Activated CD4-positive, alpha-beta T cell treated with anti-CD3 and anti-CD28 coated beads for 4 hours (primary cell): Measurements from ENCODE around the gene LUZP2.

Source experiments
- DNase-seq, 2 donors: peaks; one replicate each; pipeline ENCODE4 v3.0.0-alpha.2; 2020

The LUZP2 gene

DNA sequence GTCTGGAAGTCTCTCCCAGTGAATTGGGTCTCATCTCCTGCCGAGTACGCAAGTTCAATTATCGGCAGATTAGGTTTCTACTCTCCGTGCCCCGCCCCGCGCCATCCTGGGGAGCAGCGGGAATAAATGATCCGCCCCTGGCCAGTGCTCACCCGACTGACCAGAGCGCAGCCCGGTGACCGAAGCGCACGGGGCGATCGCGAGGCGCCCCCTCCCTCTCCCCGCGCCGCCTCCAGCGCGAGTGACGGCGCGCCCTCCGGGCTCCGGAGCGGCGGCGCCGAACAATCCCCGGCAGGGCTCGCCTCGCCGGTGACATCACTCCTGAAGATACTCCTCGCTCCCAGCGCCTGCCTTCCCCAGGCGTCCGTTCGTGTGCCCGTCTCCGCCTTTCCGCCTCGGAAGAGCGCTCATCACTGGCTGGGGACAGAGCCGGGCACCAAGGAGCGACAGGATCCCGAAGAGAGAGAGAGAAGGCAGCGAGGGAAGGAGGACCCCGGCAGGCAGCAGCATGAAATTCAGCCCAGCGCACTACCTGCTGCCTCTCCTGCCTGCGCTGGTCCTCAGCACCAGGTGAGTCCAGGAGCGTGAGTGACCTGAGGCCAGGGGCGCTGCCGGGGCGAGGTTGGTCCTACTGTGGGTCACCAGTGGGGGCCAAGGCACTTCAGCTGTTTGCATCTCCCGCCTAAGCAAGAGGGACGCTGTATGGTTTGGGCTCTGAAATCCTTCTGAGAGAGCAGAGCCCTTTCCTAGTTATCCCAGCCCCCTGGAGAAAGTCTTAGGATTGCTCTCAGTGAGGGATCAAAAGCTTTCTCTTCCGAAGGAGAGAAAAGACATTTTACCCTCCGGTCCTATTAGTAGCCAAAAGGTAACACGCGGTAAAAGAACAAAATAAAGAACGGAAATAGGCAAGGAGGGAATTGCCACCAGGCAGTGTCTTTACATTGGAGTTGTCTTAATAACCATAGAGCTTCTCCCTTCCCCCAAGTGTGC lies at the start of gene LUZP2:
LUZP2 (plus strand) TSS at position 318 of the 990 bp plus-strand sequence.
- no peak for DNase-seq

DNA sequence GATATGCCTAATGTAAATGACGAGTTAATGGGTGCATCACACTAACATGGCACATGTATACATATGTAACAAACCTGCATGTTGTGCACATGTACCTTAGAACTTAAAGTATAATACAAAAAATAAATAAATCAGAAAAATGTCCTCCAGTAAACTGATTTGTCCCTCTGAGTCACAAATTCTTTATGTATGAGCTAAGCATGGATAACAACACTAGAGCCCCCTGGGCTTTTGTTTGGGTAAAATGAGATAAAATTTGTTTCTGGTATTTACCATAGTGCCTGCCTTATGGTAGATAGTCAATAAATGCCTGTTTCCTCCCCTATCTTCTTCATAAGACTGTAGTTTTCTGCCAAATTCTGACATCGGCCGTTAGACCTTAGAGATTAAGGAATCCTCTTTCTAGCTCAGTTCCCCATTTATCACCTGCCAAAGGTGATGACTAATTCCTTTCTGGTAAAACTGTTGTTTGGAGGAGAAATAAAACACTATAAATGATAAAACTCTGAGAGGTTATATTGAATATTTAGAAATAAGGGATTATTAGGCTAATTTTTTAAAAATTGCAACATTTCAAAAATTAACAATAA lies 43.6 kb upstream of the LUZP2 start:
- no peak for DNase-seq

DNA sequence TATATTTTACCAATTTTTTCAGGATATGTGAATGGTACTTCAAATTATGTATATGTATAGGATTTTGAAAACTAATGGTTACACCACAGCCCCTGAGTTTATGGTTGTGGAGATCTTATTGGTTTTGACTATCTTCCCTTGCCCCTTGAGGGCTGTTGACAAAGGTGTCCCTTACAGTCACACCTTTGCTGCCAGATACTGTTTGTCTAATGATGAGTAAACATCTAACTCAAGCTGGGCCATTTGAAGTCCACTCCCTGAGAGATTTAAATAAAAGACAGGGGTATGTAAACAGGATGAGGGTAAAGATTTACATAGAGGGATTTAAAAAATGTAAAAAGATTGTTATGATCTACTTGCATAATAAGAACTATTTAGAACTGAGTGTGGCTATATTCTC lies 38.9 kb upstream of the LUZP2 start:
- no peak for DNase-seq

DNA sequence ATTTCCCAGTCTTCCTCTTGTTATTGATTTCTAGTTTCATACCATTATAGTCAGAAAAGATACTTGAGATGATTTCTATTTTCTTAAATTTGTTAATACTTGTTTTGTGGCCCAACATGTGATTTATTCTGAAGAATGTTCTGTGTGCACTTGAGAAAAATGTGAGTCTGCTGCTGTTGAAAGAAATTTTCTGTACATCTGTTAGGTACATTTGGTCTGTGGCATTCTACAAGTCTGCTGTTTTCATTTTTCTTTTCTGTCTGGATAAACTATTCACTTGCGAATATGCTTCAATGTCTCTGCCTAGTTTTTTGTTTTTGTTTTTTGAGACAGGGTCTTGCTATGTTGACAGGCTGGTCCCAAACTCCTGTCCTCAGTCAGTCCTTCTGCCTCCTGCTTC lies 26.4 kb upstream of the LUZP2 start:
- no peak for DNase-seq

DNA sequence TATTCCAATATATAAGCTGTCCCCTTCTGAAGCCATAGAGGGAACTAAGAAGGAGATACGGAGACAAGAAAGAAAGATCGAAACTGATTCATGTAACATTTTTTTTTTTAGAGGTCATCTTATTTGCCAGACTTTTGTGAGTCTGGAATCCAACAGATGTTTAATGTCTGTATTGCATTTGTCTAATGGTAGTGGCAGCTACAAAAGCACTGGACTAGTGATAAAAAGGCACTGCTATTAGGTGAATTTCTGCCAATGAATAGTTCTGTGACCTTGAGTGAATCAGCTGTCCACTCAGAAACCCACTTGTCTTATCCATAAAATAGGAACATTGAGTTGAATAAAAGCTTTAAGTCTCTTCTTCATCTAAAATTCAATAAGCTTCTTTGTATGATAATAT lies 25.8 kb upstream of the LUZP2 start:
- no peak for DNase-seq

DNA sequence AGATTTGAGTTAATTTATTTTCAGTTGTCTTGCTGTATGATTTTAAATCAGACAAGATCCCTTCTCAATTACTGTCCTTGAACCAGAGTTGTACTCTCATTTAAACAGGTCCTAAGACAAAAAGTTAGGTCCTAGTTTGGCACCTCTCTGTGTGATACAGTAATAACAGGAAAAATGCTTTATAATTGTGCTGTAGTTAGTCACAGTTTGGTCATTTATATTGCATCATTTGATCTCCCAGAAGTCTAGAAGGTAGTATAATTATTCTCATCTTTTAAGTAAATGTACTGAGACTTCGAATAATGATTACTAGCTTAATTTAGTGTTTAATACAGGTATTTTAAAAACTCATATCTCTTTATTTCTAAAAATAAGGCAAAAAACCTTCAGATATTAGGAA lies 18.1 kb upstream of the LUZP2 start:
- DNase-seq = no peak

DNA sequence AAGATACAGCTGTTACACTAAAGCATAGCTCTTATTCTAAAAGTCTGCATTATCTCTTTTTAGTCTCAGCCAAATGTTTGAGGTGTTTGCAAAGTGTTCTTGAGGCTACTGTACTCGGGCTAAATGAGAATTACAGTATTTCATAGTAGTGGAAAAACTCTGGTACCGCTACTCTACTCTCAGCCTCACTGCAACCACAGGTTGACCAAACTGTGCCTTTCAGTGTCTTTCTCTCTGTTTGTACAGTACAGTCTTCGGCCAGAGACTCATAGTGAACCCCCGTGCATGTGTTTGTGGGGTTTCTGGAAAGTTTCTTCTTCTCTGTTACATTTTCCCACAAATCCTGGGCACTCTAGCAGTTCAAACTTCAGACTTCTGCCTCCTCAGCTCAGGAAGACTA lies 7.4 kb upstream of the LUZP2 start:
- DNase-seq = no peak

DNA sequence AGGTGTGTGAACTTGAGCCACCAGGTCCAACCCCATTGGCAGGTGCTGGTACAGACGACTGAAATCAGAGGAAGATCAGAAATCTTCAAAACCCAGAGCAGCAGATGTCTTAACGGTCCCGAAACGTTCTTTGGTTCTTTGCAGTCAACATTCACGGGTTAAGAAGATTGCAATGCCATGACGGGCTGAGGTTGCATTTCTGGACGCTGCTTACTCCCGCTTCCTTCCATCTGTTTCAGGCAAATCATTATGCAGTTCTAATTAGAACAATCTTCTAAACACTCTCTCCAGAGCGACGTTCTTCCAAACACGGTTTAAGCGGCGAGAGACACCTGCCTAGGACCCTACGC lies 492 bp upstream of the LUZP2 start:
- no peak for DNase-seq

DNA sequence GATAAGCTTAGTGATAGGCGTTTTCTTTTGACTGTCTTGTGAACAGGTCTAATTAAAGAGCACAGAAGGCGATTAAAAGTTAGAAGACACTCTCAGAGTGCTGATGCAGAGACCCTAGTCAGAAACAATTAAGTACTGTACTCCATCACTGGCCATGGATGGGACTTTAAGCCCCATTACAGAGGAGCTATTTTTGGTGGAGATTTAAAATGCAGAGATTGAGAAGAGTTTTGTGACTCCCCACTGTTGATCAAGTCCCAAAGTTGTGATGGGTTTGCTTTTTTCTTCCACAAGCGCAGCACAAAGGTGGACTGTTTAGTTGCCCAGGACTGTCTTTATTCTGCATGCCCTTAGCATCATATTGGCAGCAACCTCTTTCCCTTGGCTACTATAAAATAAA lies 978 bp downstream of the LUZP2 start:
- DNase-seq = no peak

DNA sequence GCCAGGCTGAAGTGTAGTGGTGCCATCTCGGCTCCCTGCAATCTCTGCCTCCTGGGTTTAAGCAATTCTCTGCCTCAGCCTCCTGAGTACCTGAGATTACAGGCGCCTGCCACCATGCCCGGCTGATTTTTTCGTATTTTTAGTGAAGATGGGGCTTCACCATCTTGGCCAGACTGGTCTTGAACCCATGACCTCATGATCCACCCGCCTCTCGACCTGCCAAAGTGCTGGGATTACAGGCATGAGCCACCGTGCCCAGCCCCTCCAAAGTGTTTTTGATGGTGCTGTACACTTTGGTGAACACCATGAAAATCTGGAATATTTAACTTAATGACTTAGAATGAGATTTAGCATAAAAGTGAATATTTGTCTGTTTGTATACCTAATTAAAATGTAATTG lies 5.6 kb downstream of the LUZP2 start:
- DNase-seq = no peak

DNA sequence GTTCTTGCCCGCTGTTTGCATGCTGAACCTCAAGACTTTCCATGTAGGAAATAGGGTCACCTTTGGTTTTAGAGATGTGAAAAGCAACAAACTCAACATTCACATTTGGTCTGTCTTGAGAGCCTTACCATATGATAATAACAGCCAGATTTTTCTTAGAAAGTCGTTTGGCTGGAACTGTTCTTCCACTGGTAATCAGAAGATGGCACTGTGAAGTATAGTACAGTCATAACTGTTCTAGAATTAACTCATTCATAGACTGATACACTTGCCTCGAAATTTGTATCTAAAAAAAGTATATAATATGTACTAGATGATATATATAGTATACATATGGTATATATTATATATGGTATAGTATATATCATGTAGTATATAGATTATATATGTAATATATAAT lies 12.3 kb downstream of the LUZP2 start:
- no peak for DNase-seq

DNA sequence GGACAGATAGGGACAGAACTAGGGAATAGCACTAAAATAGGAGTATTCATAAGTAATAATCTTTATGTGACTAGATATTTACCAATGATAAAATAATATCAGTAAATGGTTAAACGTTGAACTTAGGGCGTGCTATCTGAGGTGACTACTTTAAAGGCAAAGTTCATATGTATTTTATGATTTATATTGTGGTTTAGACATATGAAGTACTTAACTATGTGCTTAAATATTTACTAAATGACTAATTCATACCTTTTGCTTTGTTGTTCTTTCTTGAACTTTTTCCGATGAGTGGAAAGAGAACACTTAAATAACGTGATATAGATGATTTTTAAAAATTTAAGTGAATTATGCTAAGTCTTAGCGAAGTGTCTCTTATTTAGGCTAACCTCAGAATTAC lies 14.7 kb downstream of the LUZP2 start:
- DNase-seq = no peak

DNA sequence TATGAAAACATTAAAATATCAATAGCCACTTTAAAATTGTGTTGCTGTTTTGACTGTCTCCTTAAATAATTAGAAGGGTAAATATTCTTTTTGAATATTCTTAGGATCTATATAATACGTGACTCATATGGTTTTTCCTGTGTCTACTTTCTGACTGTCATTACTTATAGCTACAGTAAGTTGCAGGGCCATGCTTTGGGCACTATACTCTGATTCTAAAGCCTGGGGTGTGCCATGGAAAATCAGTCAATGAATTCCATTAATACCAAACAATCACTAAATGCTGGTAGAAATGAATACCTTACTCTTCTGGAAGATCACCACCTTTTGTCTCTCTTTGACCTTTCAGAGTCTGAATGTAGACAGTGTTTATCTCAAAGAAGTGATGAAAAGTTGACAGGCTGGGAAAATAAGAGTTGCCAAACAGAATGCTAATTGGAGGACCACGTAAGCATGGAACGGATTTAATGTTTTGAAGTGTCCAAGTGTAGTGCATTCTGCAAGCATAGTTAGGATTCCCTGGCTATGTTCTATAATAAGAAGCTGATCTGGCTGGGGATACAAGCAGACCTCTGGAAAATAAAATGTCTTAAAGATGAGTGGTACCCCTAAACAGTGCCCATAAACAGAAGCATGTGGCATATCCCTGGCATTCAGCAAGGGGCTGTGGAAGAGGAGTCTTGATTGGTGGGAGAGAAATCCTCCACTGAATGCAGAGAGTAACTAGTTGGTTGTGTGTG lies 16.8 kb downstream of the LUZP2 start:
- no peak for DNase-seq

DNA sequence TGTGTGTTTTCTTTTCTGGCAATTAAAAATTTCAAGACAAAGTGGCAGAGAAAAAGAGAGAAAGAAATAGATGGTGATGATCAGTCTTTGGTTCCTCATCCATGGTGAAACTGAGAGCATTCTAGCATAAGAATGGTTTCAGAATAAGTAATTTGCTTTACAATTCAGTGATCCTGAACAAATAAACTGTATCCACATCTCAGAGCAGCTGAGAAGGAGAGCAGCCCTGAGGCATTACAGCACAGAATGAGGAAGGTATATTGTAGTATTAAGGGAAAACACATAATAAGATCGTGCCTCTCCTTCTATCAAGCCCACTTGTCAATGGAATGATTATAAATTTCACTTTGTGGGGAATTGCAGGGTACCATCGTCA lies 17.4 kb downstream of the LUZP2 start:
- DNase-seq = no peak

DNA sequence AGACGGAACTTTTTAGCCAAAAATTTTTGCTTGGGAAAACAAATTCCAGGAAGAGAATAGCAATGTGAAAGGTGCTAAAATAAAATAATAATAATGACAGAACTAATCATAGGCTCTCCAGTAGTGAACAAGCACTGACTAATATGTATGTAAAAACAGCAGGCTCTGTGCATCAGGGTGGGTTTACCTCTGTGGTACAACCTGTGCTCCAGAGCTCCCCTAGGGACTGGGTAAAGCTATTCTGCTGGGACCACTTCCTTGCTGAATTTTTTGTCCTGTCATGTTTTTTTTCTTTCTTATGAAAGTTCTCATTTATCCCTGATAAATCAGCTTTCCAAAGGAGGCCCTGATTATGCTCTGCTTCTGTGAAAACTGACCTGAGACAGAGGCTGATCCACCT lies 18.8 kb downstream of the LUZP2 start:
- DNase-seq = no peak

DNA sequence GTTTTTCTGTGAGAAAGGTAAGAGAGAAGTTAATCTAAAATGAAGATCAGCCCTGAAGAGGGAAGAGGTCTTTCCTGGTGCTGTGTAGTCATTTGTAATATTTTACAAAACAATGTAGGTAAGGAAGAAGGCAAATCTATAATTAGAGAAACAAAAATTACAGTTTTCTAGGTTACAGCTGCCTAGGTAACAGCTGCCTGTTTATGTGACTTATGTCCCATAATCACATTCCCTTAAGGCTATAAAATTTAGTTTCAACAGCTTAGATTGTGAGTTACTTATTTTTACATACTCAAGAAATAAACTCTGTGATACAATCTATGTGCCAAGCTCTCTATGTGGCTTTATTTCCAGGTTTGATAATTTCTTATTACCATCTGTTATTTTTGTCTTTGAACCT lies 19.8 kb downstream of the LUZP2 start:
- DNase-seq = no peak

DNA sequence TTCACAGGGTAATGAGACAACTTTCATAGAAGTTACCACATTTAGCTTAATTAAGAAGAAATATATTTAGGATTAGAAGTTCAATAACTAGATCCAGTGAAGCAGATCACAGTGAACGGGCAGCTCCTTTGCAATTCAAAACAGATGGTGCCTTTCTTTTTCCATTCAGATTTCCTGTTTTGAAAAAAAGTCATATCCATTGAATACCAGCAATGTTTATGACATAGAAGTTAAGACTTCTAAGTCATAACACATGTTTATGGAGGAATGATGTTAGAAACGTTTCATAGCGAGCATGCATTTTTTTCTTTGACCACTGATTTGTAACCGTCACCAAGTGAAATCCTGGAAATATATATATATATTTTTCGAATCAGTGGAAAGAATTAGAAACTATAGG lies 24.7 kb downstream of the LUZP2 start:
- no peak for DNase-seq

DNA sequence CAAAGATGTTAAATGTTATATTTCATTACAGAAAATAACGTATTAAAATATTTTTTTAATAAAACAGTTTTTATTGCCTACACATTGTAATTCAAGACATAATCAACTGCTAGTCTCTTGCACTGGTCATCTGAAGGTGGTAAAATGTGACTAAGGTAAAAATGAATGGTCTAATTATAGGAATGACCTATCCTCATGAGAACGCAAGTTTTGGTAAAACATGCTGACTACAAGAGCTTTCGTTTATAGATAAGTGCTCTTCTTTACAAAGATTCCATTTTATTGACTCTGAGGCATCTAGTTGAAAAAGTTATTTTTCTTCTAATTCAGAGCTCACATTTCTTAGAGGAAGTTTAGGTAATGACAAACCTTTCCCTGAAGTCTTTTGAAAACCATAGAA lies 27.3 kb downstream of the LUZP2 start:
- DNase-seq = no peak

DNA sequence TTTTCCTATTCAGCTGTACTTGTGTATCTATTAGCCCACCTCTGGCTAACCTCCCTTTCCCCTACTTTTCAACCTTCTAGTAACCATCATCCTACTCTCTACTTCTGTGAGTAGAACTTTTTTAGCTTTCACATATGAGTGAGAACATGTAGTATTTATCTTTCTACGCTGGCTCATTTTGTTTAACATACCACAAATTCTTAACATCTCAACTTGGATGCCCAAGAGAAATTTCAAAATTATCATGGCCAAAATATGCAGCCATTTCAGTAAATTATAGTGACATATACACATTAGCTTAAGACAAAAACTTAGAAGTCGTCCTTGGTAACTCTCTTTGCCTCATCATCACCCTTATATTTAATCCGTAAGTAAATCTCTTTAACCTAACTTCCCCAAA lies 34.7 kb downstream of the LUZP2 start:
- DNase-seq = no peak

DNA sequence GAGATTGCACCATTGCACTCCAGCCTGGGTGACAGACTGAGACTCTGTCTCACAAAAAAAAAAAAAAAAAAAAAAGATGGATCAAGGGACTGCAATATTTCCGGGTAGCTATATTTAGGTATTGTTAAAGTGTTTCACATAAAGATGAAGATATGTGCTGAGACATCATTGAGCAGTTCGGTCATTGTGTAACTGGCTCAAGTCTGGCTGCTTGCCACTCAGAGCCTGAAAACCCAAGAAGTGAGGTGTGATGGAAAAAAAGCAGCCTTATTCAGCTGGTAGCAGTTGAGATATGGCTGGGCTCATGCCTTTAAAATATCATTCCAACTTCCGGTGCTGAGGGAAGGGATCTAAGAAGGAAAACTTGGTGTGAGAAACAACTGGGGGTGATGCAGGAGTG lies 46.9 kb downstream of the LUZP2 start:
- no peak for DNase-seq

DNA sequence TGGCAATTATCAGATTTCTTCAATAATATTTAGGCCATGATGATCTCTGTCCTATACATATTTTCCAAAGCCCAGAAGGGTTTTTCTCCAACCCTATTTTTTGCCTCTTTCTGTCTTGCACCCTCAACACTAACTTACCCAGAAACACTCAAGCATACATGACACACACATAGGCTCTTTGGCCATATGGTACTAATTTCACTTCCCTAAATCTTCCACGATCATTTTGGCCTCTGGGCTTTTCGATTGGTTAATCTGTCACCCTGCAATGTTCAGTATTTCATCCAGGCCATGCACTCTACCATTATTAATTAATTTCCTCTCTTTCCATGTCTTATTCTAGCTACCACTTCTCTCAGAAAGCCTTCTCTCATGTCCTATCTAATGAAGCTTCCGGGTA lies 59.8 kb downstream of the LUZP2 start:
- DNase-seq = no peak

DNA sequence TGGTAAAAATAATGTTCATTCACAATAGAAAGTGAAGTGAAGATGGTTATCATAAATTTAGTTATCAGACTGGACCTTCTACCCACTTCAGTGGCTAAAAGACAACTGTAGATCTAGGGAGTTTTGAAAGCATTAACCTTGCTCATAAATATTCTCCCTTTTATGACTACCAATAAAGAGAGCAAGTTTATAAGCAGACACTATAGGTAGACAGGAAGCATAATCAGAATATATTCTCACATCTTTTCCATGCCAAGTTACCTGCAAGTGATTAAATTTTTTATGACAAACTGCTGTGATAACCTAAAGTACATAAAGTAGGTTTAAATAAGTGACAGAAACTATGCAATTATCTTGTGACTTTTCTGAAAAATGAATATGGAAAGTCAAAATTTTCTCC lies 62.5 kb downstream of the LUZP2 start:
- DNase-seq = no peak

DNA sequence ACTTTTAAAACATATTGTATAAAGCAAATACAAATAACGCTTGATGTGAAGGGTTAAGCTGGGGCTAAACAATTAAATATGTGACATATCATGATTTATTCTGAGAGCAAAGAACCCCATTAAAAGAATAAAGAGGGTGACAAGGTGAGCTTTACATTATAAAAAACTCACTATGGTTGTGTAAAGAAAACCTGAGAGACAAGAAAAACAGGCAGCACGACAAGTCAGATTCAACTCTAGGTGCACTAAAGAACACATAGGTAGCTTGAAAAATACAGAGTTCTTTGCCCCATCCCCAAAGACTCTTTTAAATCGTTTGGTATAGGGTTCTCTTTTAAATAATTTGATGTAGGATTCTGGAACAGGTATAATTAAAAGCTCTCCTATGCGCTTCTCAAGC lies 63.5 kb downstream of the LUZP2 start:
- DNase-seq = no peak

DNA sequence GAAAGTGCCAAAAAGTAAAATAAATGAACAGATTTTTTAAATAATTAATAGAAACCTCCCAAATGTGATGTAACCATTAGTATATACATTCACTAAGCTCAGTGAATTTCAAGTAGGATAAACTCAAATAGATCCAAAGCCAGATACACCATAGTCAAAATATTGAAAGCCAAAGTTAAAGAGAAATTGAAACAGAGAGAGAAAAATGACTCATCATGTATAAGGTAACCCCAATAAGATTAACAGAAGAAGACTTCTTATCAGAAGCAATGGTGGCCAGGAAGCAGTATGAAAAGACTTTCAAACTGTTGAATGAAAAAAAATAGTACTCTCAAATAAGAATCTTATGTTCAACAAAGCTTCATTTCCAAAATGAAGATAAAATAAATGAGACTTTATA lies 70.5 kb downstream of the LUZP2 start:
- no peak for DNase-seq
